GM18873 (cell line): ENCODE results near the gene RTN1.

Source experiments
- ATAC-seq: cut with Tn5 transposase; IDR thresholded peaks from one replicate; pipeline ENCODE4 v1.9.1; 2021; ENCODE audit warnings: mild to moderate bottlenecking, moderate library complexity, moderate number of reproducible peaks; ENCODE audit not compliant: unreplicated experiment, low FRiP score

Gene RTN1

DNA sequence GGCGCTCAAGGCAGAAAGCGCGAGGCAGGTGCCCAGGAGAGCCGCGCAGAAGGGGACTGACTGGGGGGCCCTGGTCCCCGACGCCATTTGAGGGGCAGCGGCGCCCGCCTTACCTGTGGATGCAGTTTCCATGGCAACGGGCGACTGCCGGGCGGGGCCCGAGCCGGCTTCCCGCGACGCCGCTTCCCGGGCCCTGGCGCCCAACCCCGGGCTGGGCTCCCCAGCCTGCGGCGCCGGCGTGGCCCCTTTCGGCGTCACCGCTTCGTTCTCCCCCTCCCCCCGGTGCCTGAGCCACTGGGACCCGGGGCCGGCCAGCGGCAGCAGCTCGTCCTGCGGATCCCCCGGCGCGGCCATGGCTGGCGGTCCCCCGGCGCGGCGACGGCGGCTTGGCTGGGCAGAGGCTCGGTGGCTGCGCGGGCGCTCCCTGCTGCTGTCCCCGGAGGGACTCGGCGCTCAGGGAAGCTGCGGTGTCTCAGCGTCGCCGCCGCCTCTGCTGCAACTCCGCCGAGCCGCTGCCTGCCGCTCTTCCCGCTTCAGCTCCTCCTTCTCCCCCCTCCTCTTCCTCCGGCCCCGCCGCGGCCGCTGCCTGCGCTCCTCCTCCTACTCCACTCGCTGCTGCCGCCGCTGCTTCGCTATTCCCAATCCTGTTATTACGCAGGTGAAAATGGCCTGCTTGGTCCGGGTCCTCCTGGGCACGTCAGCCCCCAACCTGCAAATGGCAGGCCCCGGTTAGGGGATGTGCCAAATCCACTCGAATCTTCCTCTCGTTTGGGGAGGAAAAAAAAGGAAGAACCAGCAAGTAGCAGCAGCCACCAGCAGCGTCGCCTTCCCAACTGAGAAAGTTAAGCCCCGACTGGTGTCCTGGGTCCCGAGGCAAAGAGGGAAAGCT, at the start of gene RTN1:
TSS of gene RTN1 (minus strand) at position 500 of the 889 bp plus-strand sequence. CDS start at position 354, 146 bp downstream.
- no peak for ATAC-seq

GRCh38 chr14:59920378-59920683, 49.8 kb upstream of the RTN1 start:
- no peak for ATAC-seq

GRCh38 chr14:59919570-59920377, 49.2 kb upstream of the RTN1 start, which contains the start of gene LRRC9:
Gene LRRC9 (plus strand): TSS chr14:59920144.
- no peak for ATAC-seq

DNA sequence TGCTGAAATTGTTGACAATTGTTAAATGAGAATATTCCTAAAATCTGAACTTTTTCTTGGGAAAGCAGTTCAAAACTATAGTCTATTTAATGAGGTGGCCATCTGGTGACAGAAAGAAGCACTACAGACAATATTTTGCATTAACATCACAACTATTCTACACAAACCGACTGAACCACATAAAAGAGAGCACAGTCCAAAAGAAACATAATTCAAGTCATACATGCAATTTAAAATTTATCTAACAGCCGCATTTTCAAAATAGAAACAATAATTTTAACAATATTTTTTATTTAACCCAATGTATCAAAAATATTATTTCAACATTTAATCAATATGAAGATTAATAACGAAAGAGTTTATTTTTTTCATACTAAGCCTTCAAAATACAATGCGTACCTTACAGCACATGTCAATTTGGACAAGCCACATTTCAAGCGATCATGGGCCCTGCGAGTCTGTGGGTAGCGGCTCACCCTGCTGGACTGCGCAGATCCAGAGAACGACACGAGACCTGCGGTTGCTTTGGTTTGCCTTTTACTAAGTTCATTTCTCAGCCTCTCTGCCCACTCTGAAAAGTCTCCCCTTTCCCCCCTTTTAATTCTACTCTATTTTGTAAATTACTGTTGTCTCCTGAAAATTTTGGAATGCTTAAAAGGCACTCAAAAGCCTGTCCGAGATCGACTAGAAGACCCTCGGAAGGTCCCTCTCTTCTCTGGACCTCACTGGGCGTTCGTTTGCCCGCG, 48.4 kb upstream of the RTN1 start:
- ATAC-seq: no peak

GRCh38 chr14:59913187-59913586, 42.6 kb upstream of the RTN1 start:
- no peak for ATAC-seq

- ATAC-seq: no peak
Observed at GRCh38 chr14:59912443-59912842, 41.9 kb upstream of the RTN1 start.

GRCh38 chr14:59905188-59905587, 34.6 kb upstream of the RTN1 start:
- no peak for ATAC-seq

GRCh38 chr14:59904184-59904583, 33.6 kb upstream of the RTN1 start:
- no peak for ATAC-seq

DNA sequence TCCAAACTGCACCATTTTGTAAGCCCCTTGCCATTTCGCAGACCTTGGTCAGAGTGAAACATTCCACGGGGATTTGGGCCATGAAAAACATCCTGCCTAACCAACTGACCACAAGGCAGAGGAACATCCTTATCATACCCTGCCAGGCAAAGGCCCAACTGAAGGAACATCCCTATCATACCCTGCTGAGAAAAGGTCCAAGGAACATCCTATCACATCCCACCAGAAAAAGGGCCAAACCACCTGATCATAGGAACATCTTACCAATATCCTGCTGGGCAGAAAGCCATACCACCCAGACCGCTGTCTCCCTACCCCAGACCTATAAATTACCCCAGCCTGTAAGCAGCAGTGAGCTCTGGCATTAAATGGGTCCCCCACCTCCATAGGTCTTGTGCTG, 30.0 kb upstream of the RTN1 start:
- no peak for ATAC-seq

DNA sequence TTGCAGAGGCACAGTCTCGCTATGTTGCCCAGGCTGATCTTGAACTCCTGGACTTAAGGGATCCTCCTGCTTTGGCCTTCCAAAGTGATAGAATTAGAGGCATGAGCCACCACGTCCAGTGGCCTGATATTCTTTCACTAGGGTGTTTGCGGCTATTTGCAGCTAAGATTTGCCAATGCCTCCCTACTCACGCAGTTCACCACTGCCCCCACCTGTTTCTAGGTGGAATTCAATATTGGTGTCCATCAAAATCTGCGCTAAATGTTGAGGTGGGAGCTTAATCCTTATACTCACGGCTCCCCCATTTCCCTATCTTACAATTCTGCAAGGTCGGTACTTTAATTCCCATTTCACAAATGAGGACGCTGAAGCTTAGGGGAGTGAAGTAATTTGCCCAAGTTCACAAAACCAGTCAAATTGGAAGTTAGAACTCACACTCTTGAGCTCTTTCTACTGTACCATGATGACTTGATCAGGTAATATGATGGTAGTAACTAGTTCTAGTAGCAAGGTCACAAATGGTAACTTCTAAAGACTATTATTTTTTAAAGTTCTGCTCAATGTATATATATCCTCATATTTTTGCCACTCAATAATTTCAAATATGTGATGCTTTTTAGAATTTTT, 27.3 kb upstream of the RTN1 start:
- no peak for ATAC-seq

DNA sequence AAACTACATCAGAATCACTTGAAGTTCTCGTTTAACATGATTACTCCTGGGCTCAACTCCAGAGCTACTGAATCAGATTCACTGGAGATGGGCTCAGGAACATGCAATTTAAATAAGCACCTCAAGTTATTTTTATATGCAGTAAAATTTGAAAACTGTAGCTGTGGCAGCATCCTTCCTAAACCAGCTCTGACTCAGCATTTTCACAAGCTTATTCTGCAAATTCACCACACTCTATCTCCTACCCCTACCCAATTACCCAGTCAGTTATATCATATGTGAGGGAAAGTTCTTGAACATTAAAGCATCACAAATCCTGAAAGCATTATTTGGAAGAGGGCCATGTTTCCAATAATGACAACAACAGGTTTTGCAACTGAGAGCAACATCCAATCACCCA, 25.1 kb upstream of the RTN1 start:
- ATAC-seq: no peak

DNA sequence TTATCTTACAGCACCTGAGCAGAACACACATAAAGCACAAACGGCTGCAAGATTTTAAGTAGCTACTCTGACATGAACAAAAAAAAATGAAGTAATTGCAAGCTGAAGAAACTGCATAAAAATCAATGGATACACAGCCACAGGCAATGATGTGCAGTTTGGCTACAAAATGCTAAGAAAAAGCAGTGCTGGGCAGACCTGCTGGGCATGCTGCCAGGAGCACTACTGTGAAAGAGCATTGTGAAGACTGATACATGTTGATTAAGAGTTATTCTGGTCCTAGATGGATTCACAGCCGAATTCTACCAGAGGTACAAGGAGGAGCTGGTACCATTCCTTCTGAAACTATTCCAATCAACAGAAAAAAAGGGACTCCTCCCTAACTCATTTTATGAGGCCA, 20.1 kb upstream of the RTN1 start:
- no peak for ATAC-seq

DNA sequence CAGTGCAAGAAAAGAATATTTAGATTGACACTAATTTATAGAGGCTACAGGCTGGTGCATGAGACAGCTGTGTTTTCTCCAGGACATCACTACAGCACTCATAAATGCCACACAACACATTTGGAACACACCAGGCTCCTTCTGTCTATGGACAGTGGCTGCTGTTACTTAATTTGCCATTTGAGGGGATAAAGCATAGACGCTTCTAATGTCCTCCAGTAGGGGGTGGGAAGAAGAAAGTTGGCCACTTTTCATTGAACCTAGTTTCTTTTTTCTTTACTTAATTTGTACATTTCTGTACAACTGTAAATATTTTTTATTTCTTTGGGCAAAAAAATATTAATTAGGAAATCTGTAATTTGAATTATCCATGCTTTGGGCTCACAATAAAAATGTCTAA, 12.4 kb upstream of the RTN1 start:
- ATAC-seq: no peak

DNA sequence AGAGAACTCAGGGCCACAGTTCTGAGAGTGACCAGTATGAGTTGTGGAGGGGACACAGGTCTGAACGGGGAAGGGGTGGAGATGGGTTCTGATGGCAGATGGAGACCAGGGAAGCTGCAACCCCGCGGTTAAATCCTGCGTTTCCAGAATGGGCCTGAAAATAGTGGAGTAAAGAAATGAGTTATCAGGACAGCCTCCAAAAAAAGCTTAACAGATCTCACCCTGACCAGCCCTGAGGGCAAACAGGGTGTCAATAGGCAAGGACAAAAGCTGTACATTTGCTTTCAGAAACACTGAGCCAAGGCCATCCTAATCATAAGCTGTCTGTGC, 555 bp upstream of the RTN1 start:
- ATAC-seq: no peak

GRCh38 chr14:59869381-59870255, 958 bp downstream of the RTN1 start:
- no peak for ATAC-seq

GRCh38 chr14:59868021-59868420, 2.6 kb downstream of the RTN1 start:
- ATAC-seq: no peak

- no peak for ATAC-seq
Observed at GRCh38 chr14:59863806-59864525, 6.6 kb downstream of the RTN1 start.

DNA sequence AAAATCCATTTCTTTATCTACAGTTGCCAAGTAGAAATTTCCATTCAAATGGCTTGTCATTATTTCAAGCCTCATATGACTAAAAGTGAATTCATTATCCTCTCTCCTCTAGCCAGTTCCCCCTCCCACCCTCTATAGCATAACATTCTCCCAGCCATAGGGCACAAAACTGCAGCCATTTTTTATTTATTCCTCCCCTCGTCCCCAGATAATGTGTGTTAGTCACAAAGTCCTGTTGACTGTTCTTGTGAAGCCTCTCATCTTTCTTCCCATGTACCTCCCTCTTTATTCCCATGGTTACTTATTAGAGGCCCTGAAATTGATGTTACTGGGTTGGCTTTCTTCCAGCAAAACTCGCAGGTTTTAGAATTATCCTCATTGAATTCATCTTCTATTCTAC, 13.2 kb downstream of the RTN1 start:
- no peak for ATAC-seq

DNA sequence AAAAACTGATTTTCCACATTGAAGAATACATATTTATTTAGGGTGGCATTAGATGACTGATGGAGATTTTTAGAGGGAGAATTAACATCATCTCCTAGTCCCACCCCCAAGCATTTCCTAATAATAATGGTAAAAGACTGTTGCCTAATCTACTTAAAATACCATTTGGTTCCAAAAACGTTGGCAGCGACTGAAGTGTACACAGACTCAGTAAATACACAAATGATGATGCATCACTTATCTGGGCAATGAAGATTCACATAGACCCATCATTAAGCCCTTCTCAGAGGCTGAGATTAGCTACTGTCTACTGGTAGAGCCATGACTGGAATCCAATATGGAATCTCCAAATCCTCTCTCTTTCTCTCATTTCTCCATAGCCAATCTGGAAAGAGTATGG, 18.2 kb downstream of the RTN1 start:
- no peak for ATAC-seq
